Sigmoid colon (tissue), 7 donors: ENCODE results near the gene ZBTB1. TPM values are rescaled to one million over a fixed set of nuclear protein-coding genes. Genes with fewer than 3 reads are reported as not detected.
"Not testable (repeated sequence)": the region's sequence is repeated elsewhere in the genome, so short reads cannot be mapped to it uniquely, and the experiment has no call there.

Source experiments
- DNase-seq: peaks from one replicate; pipeline ENCODE4 v3.0.0-alpha.2; 2019
- H3K27ac ChIP-seq, 4 donors: fragments of 200-600 bp; sonication (generic); one replicate each; pipeline ENCODE4 v1.5.1; 2016 to 2019; ENCODE audit warnings: mild to moderate bottlenecking in 1 of 4
- H3K27me3 ChIP-seq, 3 donors: fragments of 200-600 bp; sonication (generic); one replicate each; pipeline ENCODE4 v1.5.1; 2019; ENCODE audit warnings: mild to moderate bottlenecking in 1 of 3
- H3K36me3 ChIP-seq, 4 donors: fragments of 200-600 bp; sonication (generic); one replicate each; pipeline ENCODE4 v1.5.1; 2016 to 2019
- H3K4me1 ChIP-seq, 4 donors: fragments of 200-600 bp; sonication (generic); one replicate each; pipeline ENCODE4 v1.5.1; 2017 to 2019
- H3K4me3 ChIP-seq, 4 donors: fragments of 200-600 bp; sonication (generic); one replicate each; pipeline ENCODE4 v1.5.1; 2017 to 2019; ENCODE audit warnings: mild to moderate bottlenecking in 2 of 4, moderate library complexity in 1 of 4
- H3K9me3 ChIP-seq, 4 donors: fragments of 200-600 bp in 3 of 4; sonication (generic) in 3 of 4; one replicate each; pipeline versions ENCODE4 v1.5.1 to v1.6.1; 2013 to 2019
- CTCF ChIP-seq, 4 experiments: fragments of 450-650 bp in 3 of 4; fragments of 200-600 bp in 1 of 4; IDR thresholded peaks; one replicate each; pipeline ENCODE4 v1.5.1; 2016 to 2019; ENCODE audit warnings: antibody characterized with exemption in 4 of 4, mild to moderate bottlenecking in 3 of 4, moderate library complexity in 2 of 4
- EP300 ChIP-seq, 4 donors: sonication (generic); formaldehyde crosslinking; IDR thresholded peaks; one replicate each; pipeline ENCODE4 v1.6.1; 2017; ENCODE audit warnings: antibody characterized with exemption in 4 of 4
- POLR2A ChIP-seq, 2 donors: fragments of 450-650 bp; IDR thresholded peaks; one replicate each; pipeline ENCODE4 v1.6.1; 2016; ENCODE audit warnings: antibody characterized with exemption in 2 of 2, mild to moderate bottlenecking in 2 of 2, moderate library complexity in 2 of 2
- POLR2AphosphoS5 ChIP-seq, 4 donors: sonication (generic); formaldehyde crosslinking; IDR thresholded peaks; one replicate each; pipeline ENCODE4 v1.6.1; 2017; ENCODE audit warnings: antibody characterized with exemption in 4 of 4
- WGBS, 2 donors: extraction: QIAGEN DNeasy Blood & Tissue Kit; methylation state at CpG; one replicate each; pipeline ENCODE4 v1.1.7; 2013; 5-methylcytosine and 5-hydroxymethylcytosine counted together
- intact Hi-C: fragments of 100-400 bp; cut with DNase I; formaldehyde crosslinking; loops from one replicate; pipeline ENCODE4 v1.15.1; 2023
- polyA plus RNA-seq, 3 donors: library from polyadenylated mRNA; stranded (reverse); fragments of 200-250 nt; gene quantifications; one replicate each; pipeline ENCODE4 v1.2.3, GENCODE V29; 2013
- total RNA-seq, 4 donors: library from RNA; depleted of rRNA; stranded (reverse); fragments of >200 nt; gene quantifications; one replicate each; pipeline ENCODE4 v1.1.0, GENCODE V29; 2016
- donor health status: healthy with polysubstance abuse.
- donor health status: Bipolar disorder and iron deficiency.
- donor health status: healthy.

Gene ZBTB1
- total and polyA plus RNA-seq, 7 donors = 6.0 to 52.9 (median 37.2) TPM

GRCh38 chr14:64516969-64517368 is 12.4 kb downstream of the ZBTB1 start:
- WGBS, 2 donors = 63 to 77% methylated on average over 1 of the region's 1 CpG
- intact Hi-C loops = loop anchor here (10.0 kb wide), 1 partner anchor 248 kb away; no protein-coding TSS in a partner anchor
- no peaks in the 10 kb centered on the region for H3K27me3 ChIP-seq
- no peak overlapping the region for H3K4me3 ChIP-seq
- H3K36me3 ChIP-seq = peaks cover 0 to 6% (median 3%) of the 10 kb centered on the region in 4 donors
- TF ChIP-seq EP300 (IDR thresholded peaks at IDR 0.05) (no peak), POLR2A (IDR thresholded peaks at IDR 0.05) (no peak), CTCF (IDR thresholded peaks at IDR 0.05) (no peak), POLR2AphosphoS5 (IDR thresholded peaks at IDR 0.05) (no peak)
- peaks cover 0 to 36% (median 17%) of the 10 kb centered on the region in 4 donors for H3K4me1 ChIP-seq
- no peak for DNase-seq
- no peak overlapping the region for H3K27ac ChIP-seq
- no peaks in the 10 kb centered on the region for H3K9me3 ChIP-seq

GRCh38 chr14:64517667-64518066 is 13.1 kb downstream of the ZBTB1 start:
- H3K4me3 ChIP-seq, DNase-seq, H3K27ac ChIP-seq, H3K27me3 ChIP-seq, H3K9me3 ChIP-seq: not testable (repeated sequence)
- intact Hi-C loops = loop anchor here (10.0 kb wide), 1 partner anchor 247 kb away; no protein-coding TSS in a partner anchor
- Histone ChIP-seq H3K36me3 (peaks cover 0 to 13% (median 7%) of the 10 kb centered on the region in 4 donors), H3K4me1 (peaks cover 0 to 30% (median 14%) of the 10 kb centered on the region in 4 donors)
- 78 to 94% methylated on average over 6 of the region's 6 CpGs for WGBS, 2 donors

DNA sequence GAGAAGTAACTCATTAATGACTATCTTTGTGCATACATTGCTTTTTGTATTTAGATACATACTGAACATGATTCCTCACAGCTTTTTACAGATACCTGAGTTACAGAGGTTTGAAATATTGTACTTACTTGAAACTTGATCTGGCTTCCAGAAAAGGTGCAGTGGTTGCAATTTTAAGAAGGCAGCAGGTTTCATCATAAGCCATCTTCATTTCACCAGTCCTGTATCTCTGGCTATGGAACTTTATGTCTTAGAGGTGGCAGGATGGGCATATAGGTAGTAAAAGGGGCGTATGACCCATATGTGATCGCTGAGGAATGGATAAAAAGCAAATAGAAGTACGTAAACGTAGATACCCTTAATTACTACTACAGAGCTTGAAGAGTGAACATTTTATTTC is 13.7 kb downstream of the ZBTB1 start:
- no peaks in the 10 kb centered on the region for H3K27me3 ChIP-seq
- TF ChIP-seq EP300 (IDR thresholded peaks at IDR 0.05) (no peak), POLR2A (IDR thresholded peaks at IDR 0.05) (no peak), CTCF (IDR thresholded peaks at IDR 0.05) (no peak), POLR2AphosphoS5 (IDR thresholded peaks at IDR 0.05) (no peak)
- no peak for DNase-seq
- H3K4me1 ChIP-seq = peaks cover 0 to 28% (median 12%) of the 10 kb centered on the region in 4 donors
- whole genome bisulfite sequencing, 2 donors = 31 to 76% methylated on average over 4 of the region's 4 CpGs
- peaks cover 0 to 18% (median 8%) of the 10 kb centered on the region in 4 donors for H3K36me3 ChIP-seq
- no peaks in the 10 kb centered on the region for H3K9me3 ChIP-seq
- no peak overlapping the region for H3K4me3 ChIP-seq
- intact Hi-C loops = loop anchor here (10.0 kb wide), 1 partner anchor 247 kb away; no protein-coding TSS in a partner anchor
- H3K27ac ChIP-seq = no peak overlapping the region

DNA sequence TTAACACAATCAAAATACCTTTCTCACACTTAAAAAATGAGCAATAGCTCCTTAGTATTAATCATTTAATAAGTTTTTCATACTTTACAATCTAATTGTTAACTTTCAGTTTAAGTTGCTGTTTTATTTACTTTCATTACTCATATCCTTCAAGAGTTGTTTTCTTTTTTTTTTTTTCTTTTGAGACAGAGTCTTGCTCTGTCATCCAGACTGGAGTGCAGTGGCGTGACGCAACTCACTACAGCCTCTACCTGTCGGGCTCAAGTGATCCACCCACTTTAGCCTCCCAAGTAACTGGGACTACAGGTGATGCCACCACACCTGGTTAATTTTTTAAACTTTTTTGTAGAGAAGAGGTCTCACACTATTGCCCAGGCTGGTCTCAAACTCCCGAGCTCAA is 16.1 kb downstream of the ZBTB1 start:
- H3K27me3 ChIP-seq = no peaks in the 10 kb centered on the region
- intact Hi-C loops = no loop called here
- H3K4me1 ChIP-seq = peaks cover 0 to 9% (median 2%) of the 10 kb centered on the region in 4 donors
- no peak for TF ChIP-seq EP300 (IDR thresholded peaks at IDR 0.05)
- no peak for TF ChIP-seq CTCF (IDR thresholded peaks at IDR 0.05)
- TF ChIP-seq POLR2AphosphoS5 (IDR thresholded peaks at IDR 0.05) = no peak
- TF ChIP-seq POLR2A (IDR thresholded peaks at IDR 0.05) = no peak
- DNase-seq = no peak
- H3K4me3 ChIP-seq = no peak overlapping the region
- H3K9me3 ChIP-seq = no peaks in the 10 kb centered on the region
- no peak overlapping the region for H3K27ac ChIP-seq
- WGBS, 2 donors = 91 to 92% methylated on average over 4 of the region's 4 CpGs
- H3K36me3 ChIP-seq = peaks cover 0 to 23% (median 8%) of the 10 kb centered on the region in 4 donors

DNA sequence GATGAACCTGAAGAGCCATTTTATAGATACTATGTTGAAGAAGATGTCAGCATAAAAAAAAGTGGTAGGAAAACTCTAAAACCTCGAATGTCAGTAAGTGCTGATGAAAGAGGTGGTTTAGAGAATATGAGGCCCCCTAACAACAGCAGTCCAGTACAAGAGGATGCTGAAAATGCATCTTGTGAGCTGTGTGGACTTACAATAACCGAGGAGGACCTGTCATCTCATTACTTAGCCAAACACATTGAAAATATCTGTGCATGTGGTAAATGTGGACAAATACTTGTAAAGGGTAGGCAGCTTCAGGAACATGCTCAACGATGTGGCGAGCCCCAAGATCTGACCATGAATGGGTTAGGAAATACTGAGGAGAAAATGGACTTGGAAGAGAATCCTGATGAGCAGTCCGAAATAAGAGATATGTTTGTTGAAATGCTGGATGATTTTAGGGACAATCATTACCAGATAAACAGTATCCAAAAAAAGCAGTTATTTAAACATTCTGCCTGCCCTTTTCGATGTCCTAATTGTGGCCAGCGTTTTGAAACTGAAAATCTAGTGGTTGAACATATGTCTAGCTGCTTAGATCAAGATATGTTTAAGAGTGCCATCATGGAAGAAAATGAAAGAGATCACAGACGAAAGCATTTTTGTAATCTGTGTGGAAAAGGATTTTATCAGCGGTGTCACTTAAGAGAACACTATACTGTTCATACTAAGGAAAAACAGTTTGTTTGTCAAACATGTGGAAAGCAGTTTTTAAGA is 18.2 kb downstream of the ZBTB1 start:
- Histone ChIP-seq H3K27ac (no peak overlapping the region), H3K4me1 (peaks cover 0 to 3% (median 0%) of the 10 kb centered on the region in 4 donors), H3K9me3 (no peaks in the 10 kb centered on the region), H3K4me3 (no peak overlapping the region), H3K36me3 (peaks cover 0 to 27% (median 8%) of the 10 kb centered on the region in 4 donors), H3K27me3 (no peaks in the 10 kb centered on the region)
- DNase-seq = no peak
- intact Hi-C loops = no loop called here
- WGBS, 2 donors = 85 to 86% methylated on average over 9 of the region's 9 CpGs
- TF ChIP-seq CTCF (IDR thresholded peaks at IDR 0.05) = no peak
- TF ChIP-seq EP300 (IDR thresholded peaks at IDR 0.05) = no peak
- TF ChIP-seq POLR2A (IDR thresholded peaks at IDR 0.05) = no peak
- TF ChIP-seq POLR2AphosphoS5 (IDR thresholded peaks at IDR 0.05) = no peak
